Activated T-cell treated with anti-CD3 and anti-CD28 coated beads, Interleukin-2, amount 50 U/mL, for 24 hours (primary cell): ENCODE measurements around the gene CC2D2B.

Experiments used
- DNase-seq: peaks from one replicate; pipeline ENCODE4 v3.0.0-alpha.2; 2020
- H3K27ac Mint-ChIP-seq: 2 replicates; pipeline ENCODE4 v1.8.0; 2020; ENCODE audit warnings: mild to moderate bottlenecking, mixed read lengths
- H3K27me3 Mint-ChIP-seq: 2 replicates; pipeline ENCODE4 v1.8.0; 2020; ENCODE audit warnings: mixed read lengths
- H3K36me3 Mint-ChIP-seq: 2 replicates; pipeline ENCODE4 v1.8.0; 2020; ENCODE audit warnings: low read depth, mixed read lengths
- H3K4me1 Mint-ChIP-seq: 2 replicates; pipeline ENCODE4 v1.8.0; 2020; ENCODE audit warnings: low read depth, mixed read lengths
- H3K4me3 Mint-ChIP-seq: 2 replicates; pipeline ENCODE4 v1.8.0; 2020; ENCODE audit warnings: mild to moderate bottlenecking, moderate library complexity, mixed read lengths
- H3K9me3 Mint-ChIP-seq: 2 replicates; pipeline ENCODE4 v1.8.0; 2020; ENCODE audit warnings: mixed read lengths

The CC2D2B gene

GRCh38 chr10:96056787-96057186, 149.0 kb downstream of the CC2D2B start:
- Mint-ChIP-seq H3K27me3 (no peaks in the 10 kb centered on the region), H3K36me3 (peaks cover 85% of the 10 kb centered on the region), H3K27ac (no peak overlapping the region), H3K4me1 (peaks cover 23% of the 10 kb centered on the region), H3K9me3 (no peaks in the 10 kb centered on the region), H3K4me3 (no peak overlapping the region)
- no peak for DNase-seq

- peaks cover 67% of the 10 kb centered on the region for H3K36me3 Mint-ChIP-seq
- no peak overlapping the region for H3K4me3 Mint-ChIP-seq
- DNase-seq = no peak
- no peaks in the 10 kb centered on the region for H3K9me3 Mint-ChIP-seq
- H3K4me1 Mint-ChIP-seq = peaks cover 29% of the 10 kb centered on the region
- no peak overlapping the region for H3K27ac Mint-ChIP-seq
- no peaks in the 10 kb centered on the region for H3K27me3 Mint-ChIP-seq
Observed at GRCh38 chr10:96061232-96061631, 153.5 kb downstream of the CC2D2B start.

GRCh38 chr10:96072674-96073073, 164.9 kb downstream of the CC2D2B start:
- Mint-ChIP-seq H3K36me3 (peaks cover 7% of the 10 kb centered on the region), H3K27me3 (no peaks in the 10 kb centered on the region), H3K27ac (peak overlapping the region; percentile 11), H3K4me1 (peaks cover 24% of the 10 kb centered on the region), H3K4me3 (no peak overlapping the region), H3K9me3 (peaks cover 1% of the 10 kb centered on the region)
- no peak for DNase-seq

- no peak for DNase-seq
- H3K9me3 Mint-ChIP-seq = peaks cover 1% of the 10 kb centered on the region
- no peaks in the 10 kb centered on the region for H3K27me3 Mint-ChIP-seq
- peaks cover 24% of the 10 kb centered on the region for H3K4me1 Mint-ChIP-seq
- H3K4me3 Mint-ChIP-seq = no peak overlapping the region
- H3K36me3 Mint-ChIP-seq = peaks cover 7% of the 10 kb centered on the region
- peak overlapping the region; percentile 77 for H3K27ac Mint-ChIP-seq
Observed at GRCh38 chr10:96073722-96074121, 165.9 kb downstream of the CC2D2B start.

GRCh38 chr10:96074776-96075175, 167.0 kb downstream of the CC2D2B start:
- Mint-ChIP-seq H3K27ac (peak overlapping the region; percentile 41), H3K36me3 (peaks cover 7% of the 10 kb centered on the region), H3K4me3 (no peak overlapping the region), H3K4me1 (peaks cover 24% of the 10 kb centered on the region), H3K27me3 (no peaks in the 10 kb centered on the region), H3K9me3 (peaks cover 1% of the 10 kb centered on the region)
- DNase-seq = no peak

- Mint-ChIP-seq H3K27ac (no peak overlapping the region), H3K4me1 (peaks cover 24% of the 10 kb centered on the region), H3K4me3 (no peak overlapping the region), H3K36me3 (peaks cover 5% of the 10 kb centered on the region), H3K27me3 (no peaks in the 10 kb centered on the region), H3K9me3 (peaks cover 1% of the 10 kb centered on the region)
- DNase-seq = no peak
Observed at GRCh38 chr10:96075977-96076376, 168.2 kb downstream of the CC2D2B start.

- Mint-ChIP-seq H3K36me3 (peaks cover 11% of the 10 kb centered on the region), H3K27me3 (no peaks in the 10 kb centered on the region), H3K4me1 (peaks cover 20% of the 10 kb centered on the region), H3K4me3 (no peak overlapping the region), H3K27ac (no peak overlapping the region), H3K9me3 (peaks cover 1% of the 10 kb centered on the region)
- no peak for DNase-seq
Observed at GRCh38 chr10:96077156-96077555, 169.4 kb downstream of the CC2D2B start.

GRCh38 chr10:96082153-96082552, 174.4 kb downstream of the CC2D2B start:
- Mint-ChIP-seq H3K27ac (no peak overlapping the region), H3K9me3 (no peaks in the 10 kb centered on the region), H3K4me1 (no peaks in the 10 kb centered on the region), H3K4me3 (no peak overlapping the region), H3K36me3 (peaks cover 12% of the 10 kb centered on the region), H3K27me3 (no peaks in the 10 kb centered on the region)
- no peak for DNase-seq
